ENCODE results near the gene CNTN5. TPM values are rescaled to one million over a fixed set of nuclear protein-coding genes. Genes with fewer than 3 reads are reported as not detected.

CNTN5 gene
- total RNA-seq, 2 experiments from 2014 or later = not detected

GRCh38 chr11:99424313-99425084, 403.8 kb downstream of the CNTN5 start:
- intact Hi-C loops (cut with micrococcal nuclease) = no loop called here

GRCh38 chr11:99425596-99425995, 404.8 kb downstream of the CNTN5 start:
- POLR2A ChIA-PET = no interaction called here
- H3K36me3 Mint-ChIP-seq (ENCODE audit: low read depth) = no peaks in the 10 kb centered on the region
- CTCF ChIA-PET = no interaction called here
- DNase-seq (no peak), ATAC-seq (no peak)
- intact Hi-C loops (cut with micrococcal nuclease) = no loop called here
- H3K4me1 Mint-ChIP-seq (ENCODE audit: low read depth) = no peaks in the 10 kb centered on the region
- no peaks in the 10 kb centered on the region for H3K27me3 Mint-ChIP-seq
- H3K27ac Mint-ChIP-seq = no peak overlapping the region
- H3K9me3 Mint-ChIP-seq = peaks cover 13% of the 10 kb centered on the region
- TF ChIP-seq CTCF (IDR thresholded peaks at IDR 0.05) = no peak
- H3K4me3 Mint-ChIP-seq = no peak overlapping the region

More at GRCh38 chr11:99424313-99425084, 403.8 kb downstream of the CNTN5 start:
- H3K4me1 Mint-ChIP-seq (ENCODE audit: low read depth) = no peaks in the 10 kb centered on the region
- POLR2A ChIA-PET = interaction anchor here (0.6 kb wide), 1 partner anchor 34 kb away, joined by 3 read pairs; no protein-coding TSS in a partner anchor
- CTCF ChIA-PET = no interaction called here
- ATAC-seq (no peak), DNase-seq (no peak)
- H3K9me3 Mint-ChIP-seq = peaks cover 13% of the 10 kb centered on the region
- H3K4me3 Mint-ChIP-seq = no peak overlapping the region
- no peaks in the 10 kb centered on the region for H3K27me3 Mint-ChIP-seq
- no peak overlapping the region for H3K27ac Mint-ChIP-seq
- no peak for TF ChIP-seq CTCF (IDR thresholded peaks at IDR 0.05)
- H3K36me3 Mint-ChIP-seq (ENCODE audit: low read depth) = no peaks in the 10 kb centered on the region

- TF ChIP-seq CTCF (IDR thresholded peaks at IDR 0.05) = no peak
- H3K27ac Mint-ChIP-seq = no peak overlapping the region
- H3K36me3 Mint-ChIP-seq (ENCODE audit: low read depth) = no peaks in the 10 kb centered on the region
- ChIA-PET CTCF (no interaction called here), POLR2A (no interaction called here)
- H3K4me1 Mint-ChIP-seq (ENCODE audit: low read depth) = no peaks in the 10 kb centered on the region
- no peaks in the 10 kb centered on the region for H3K27me3 Mint-ChIP-seq
- ATAC-seq (no peak), DNase-seq (no peak)
- H3K4me3 Mint-ChIP-seq = no peak overlapping the region
- intact Hi-C loops (cut with micrococcal nuclease) = no loop called here
- H3K9me3 Mint-ChIP-seq = peaks cover 13% of the 10 kb centered on the region
Measured at GRCh38 chr11:99432677-99433076, 411.9 kb downstream of the CNTN5 start.

- Mint-ChIP-seq H3K27me3 (no peaks in the 10 kb centered on the region), H3K4me3 (no peak overlapping the region), H3K36me3 (ENCODE audit: low read depth) (no peaks in the 10 kb centered on the region), H3K27ac (no peak overlapping the region), H3K4me1 (ENCODE audit: low read depth) (no peaks in the 10 kb centered on the region), H3K9me3 (no peaks in the 10 kb centered on the region)
- CTCF ChIA-PET = no interaction called here
- intact Hi-C loops (cut with micrococcal nuclease) = no loop called here
- POLR2A ChIA-PET = no interaction called here
- no peak for ATAC-seq
- no peak for DNase-seq
- TF ChIP-seq CTCF (IDR thresholded peaks at IDR 0.05) = no peak
Measured at GRCh38 chr11:99443276-99443675, 422.5 kb downstream of the CNTN5 start.

- intact Hi-C loops (cut with micrococcal nuclease) = no loop called here
- no peak for ATAC-seq
- Mint-ChIP-seq H3K27me3 (no peaks in the 10 kb centered on the region), H3K4me1 (ENCODE audit: low read depth) (no peaks in the 10 kb centered on the region), H3K27ac (no peak overlapping the region), H3K36me3 (ENCODE audit: low read depth) (no peaks in the 10 kb centered on the region), H3K4me3 (no peak overlapping the region), H3K9me3 (no peaks in the 10 kb centered on the region)
- no peak for DNase-seq
- TF ChIP-seq CTCF (IDR thresholded peaks at IDR 0.05) = no peak
- CTCF ChIA-PET = no interaction called here
- POLR2A ChIA-PET = no interaction called here
Measured at GRCh38 chr11:99446400-99446799, 425.7 kb downstream of the CNTN5 start.

Measured in activated CD8-positive, alpha-beta T cell treated with anti-CD3 and anti-CD28 coated beads for 36 hours (primary cell).